Pancreas (tissue), 10 donors: ENCODE results near the gene TPRX2. TPM values are rescaled to one million over a fixed set of nuclear protein-coding genes. Genes with fewer than 3 reads are reported as not detected.

Experiments used
- ATAC-seq, 4 donors: fragments of 200-7000 bp; cut with Tn5 transposase; one replicate each; pipeline versions ENCODE4 v1.8.0 to v1.9.1; 2020; ENCODE audit warnings: mild to moderate bottlenecking in 4 of 4, moderate library complexity in 4 of 4
- DNase-seq, 6 donors: peaks; one replicate each; pipeline ENCODE4 v3.0.0-alpha.2; 2020
- FAIRE-seq: peaks from 2 replicates; lab custom pipeline; 2012; peaks lifted over from hg19 to GRCh38; lab: Jason Lieb, UNC
- H3K27ac ChIP-seq, 4 donors: fragments of 200-600 bp; sonication (generic); 1 replicate in 3 of 4; 2 replicates in 1 of 4; pipeline versions ENCODE4 v1.5.0 to v1.8.0; 2020
- H3K27me3 ChIP-seq, 4 donors: fragments of 200-600 bp; one replicate each; pipeline ENCODE4 v1.8.0; 2021
- H3K36me3 ChIP-seq, 3 donors: fragments of 200-600 bp; sonication (generic) in 1 of 3; one replicate each; pipeline versions ENCODE4 v1.5.0 to v1.8.0; 2020 to 2021
- H3K4me1 ChIP-seq, 3 donors: fragments of 200-600 bp; one replicate each; pipeline ENCODE4 v1.8.0; 2021
- H3K4me3 ChIP-seq, 4 donors: fragments of 200-600 bp; sonication (generic) in 2 of 4; one replicate each; pipeline versions ENCODE4 v1.5.0 to v1.8.0; 2020 to 2021
- H3K9me3 ChIP-seq, 4 donors: fragments of 200-600 bp; one replicate each; pipeline ENCODE4 v1.8.0; 2021
- CTCF ChIP-seq, 4 donors: fragments of 200-600 bp; sonication (generic) in 3 of 4; IDR thresholded peaks; one replicate each; pipeline versions ENCODE4 v1.5.0 to v1.8.0; 2021; ENCODE audit warnings: antibody characterized with exemption in 4 of 4
- whole genome bisulfite sequencing, 2 donors: extraction: QIAGEN DNeasy Blood & Tissue Kit; methylation state at CpG; one replicate each; pipeline ENCODE4 v1.1.7; 2013; 5-methylcytosine and 5-hydroxymethylcytosine counted together
- intact Hi-C, 3 donors: fragments of 100-400 bp; cut with DNase I; formaldehyde crosslinking; loops; one replicate each; pipeline versions ENCODE4 v1.11.1 to v1.14.2; 2022
- polyA plus RNA-seq, 2 donors: library from polyadenylated mRNA; stranded (reverse); fragments of 200-250 nt; gene quantifications; one replicate each; pipeline ENCODE4 v1.2.3, GENCODE V29; 2013
- total RNA-seq, 6 donors: library from RNA; stranded (reverse); fragmentation: NEBNext Ultra II Directional in 4 of 6; extraction: Animal tissue kit (Norgen Biotek cat#: 25700) in 4 of 6; gene quantifications; one replicate each; pipeline versions ENCODE4 v1.2.1 to v1.2.4, GENCODE V29; 2021 to 2023
- donor health status: healthy with polysubstance abuse.
- donor health status: DM: no; HTN: no; CAD: no; lungs with moderate emphysema.
- donor health status: DM: no; HTN: no; CAD: no.
- donor health status: control.
- donor health status: control.
- donor health status: Bipolar disorder and iron deficiency.
- donor health status: DM: yes; HTN: yes; CAD: no.
- donor health status: DM: no; HTN: no; CAD: no.
- donor health status: DM: no; HTN: no; CAD: no.
- donor health status: DM: yes; HTN: yes; CAD: no.

The TPRX2 gene
- total and polyA plus RNA-seq, 8 donors = not detected

- no peaks in the 10 kb centered on the region for H3K27me3 ChIP-seq
- no peak for ATAC-seq
- no peaks in the 10 kb centered on the region for H3K9me3 ChIP-seq
- no peaks in the 10 kb centered on the region for H3K36me3 ChIP-seq
- 65 to 73% methylated on average over 8 of the region's 8 CpGs for WGBS, 2 donors
- H3K4me1 ChIP-seq = no peaks in the 10 kb centered on the region
- H3K4me3 ChIP-seq = no peak overlapping the region
- FAIRE-seq = no peak
- no peak for DNase-seq
- intact Hi-C loops = no loop called here
- no peak for TF ChIP-seq CTCF (IDR thresholded peaks at IDR 0.05)
- H3K27ac ChIP-seq = no peak overlapping the region
Measured at GRCh38 chr19:47836038-47836437, 23.0 kb upstream of the TPRX2 start.

DNA sequence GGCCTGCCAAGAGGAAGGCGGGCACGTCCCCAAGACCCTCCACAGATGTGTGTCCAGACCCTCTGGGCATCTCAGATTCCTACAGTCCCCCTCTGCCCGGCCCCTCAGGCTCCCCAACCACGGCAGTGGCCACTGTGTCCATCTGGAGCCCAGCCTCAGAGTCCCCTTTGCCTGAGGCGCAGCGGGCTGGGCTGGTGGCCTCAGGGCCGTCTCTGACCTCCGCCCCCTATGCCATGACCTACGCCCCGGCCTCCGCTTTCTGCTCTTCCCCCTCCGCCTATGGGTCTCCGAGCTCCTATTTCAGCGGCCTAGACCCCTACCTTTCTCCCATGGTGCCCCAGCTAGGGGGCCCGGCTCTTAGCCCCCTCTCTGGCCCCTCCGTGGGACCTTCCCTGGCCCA lies 19.6 kb upstream of the TPRX2 start:
- Histone ChIP-seq H3K9me3 (no peaks in the 10 kb centered on the region), H3K27me3 (peaks cover 0 to 3% (median 0%) of the 10 kb centered on the region in 4 donors), H3K4me3 (no peak overlapping the region), H3K27ac (no peak overlapping the region), H3K4me1 (no peaks in the 10 kb centered on the region), H3K36me3 (no peaks in the 10 kb centered on the region)
- WGBS, 2 donors = 65 to 72% methylated on average over 16 of the region's 16 CpGs
- no peak for ATAC-seq
- TF ChIP-seq CTCF (IDR thresholded peaks at IDR 0.05) = no peak
- DNase-seq = no peak
- intact Hi-C loops = no loop called here
- FAIRE-seq = no peak

DNA sequence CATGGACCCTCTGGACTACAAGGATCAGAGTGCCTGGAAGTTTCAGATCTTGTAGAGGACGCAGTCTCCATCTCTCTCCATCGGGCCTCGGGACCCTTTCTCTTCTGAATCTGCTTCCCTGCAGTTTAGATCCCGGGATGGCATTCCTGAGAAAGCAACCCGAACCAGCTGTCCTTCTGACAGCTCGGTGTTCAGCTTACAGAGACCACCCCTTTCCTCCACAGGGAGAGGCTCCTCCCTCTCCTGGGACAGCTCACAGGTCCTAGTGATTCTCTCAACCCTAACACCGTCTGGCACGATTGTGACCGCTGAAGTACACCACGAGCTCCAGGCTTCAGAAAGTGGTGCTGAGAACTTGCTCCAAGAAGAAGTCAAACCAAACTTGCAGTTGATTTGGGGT lies 19.1 kb upstream of the TPRX2 start:
- H3K27me3 ChIP-seq = peaks cover 0 to 3% (median 0%) of the 10 kb centered on the region in 4 donors
- H3K36me3 ChIP-seq = no peaks in the 10 kb centered on the region
- no peak overlapping the region for H3K27ac ChIP-seq
- no peaks in the 10 kb centered on the region for H3K9me3 ChIP-seq
- no peak for DNase-seq
- TF ChIP-seq CTCF (IDR thresholded peaks at IDR 0.05) = no peak
- no peak for ATAC-seq
- H3K4me1 ChIP-seq = no peaks in the 10 kb centered on the region
- FAIRE-seq = no peak
- 19 to 22% methylated on average over 10 of the region's 10 CpGs for WGBS, 2 donors
- intact Hi-C loops = no loop called here
- no peak overlapping the region for H3K4me3 ChIP-seq

DNA sequence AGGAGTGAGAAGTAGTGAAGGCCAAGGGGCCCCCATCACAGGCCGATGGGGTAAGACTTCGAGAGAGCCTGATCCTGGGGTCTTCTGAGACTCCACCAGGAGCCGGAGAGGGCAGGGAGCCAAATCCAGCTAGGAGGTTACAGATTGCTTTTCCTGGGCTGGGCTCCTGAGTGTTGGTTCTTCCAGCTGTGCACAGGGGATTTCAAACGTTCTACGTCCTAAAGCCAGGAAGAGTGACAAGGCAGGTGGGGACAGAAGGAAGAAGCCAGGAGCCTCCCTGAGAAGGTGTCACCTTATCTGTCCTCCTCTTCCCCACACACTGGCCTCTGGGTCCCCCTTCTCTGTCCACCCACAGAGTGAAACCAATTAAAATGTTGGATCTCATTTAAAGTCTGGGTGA lies 16.1 kb upstream of the TPRX2 start:
- 42 to 50% methylated on average over 5 of the region's 5 CpGs for WGBS, 2 donors
- H3K27ac ChIP-seq = no peak overlapping the region

More for the DNA sequence above, 16.1 kb upstream of the TPRX2 start:
- DNase-seq = no peak
- Histone ChIP-seq H3K4me1 (no peaks in the 10 kb centered on the region), H3K9me3 (no peaks in the 10 kb centered on the region), H3K27me3 (peaks cover 0 to 5% (median 0%) of the 10 kb centered on the region in 4 donors), H3K4me3 (no peak overlapping the region), H3K36me3 (no peaks in the 10 kb centered on the region)
- TF ChIP-seq CTCF (IDR thresholded peaks at IDR 0.05) = no peak
- intact Hi-C loops = no loop called here
- no peak for ATAC-seq
- FAIRE-seq = no peak
